NCI-H2081 (cell line): ENCODE data around the gene HK2.
"Not testable (repeated sequence)": the region's sequence is repeated elsewhere in the genome, so short reads cannot be mapped to it uniquely, and the experiment has no call there.

Experiments used
- DNase-seq, 2 experiments: peaks; one replicate each; lab custom pipeline; 2025; lab: John Stamatoyannopoulos, UW

HK2 gene

GRCh38 chr2:74833418-74834233 is at the start of gene HK2:
Gene HK2, plus strand, starts transcription at chr2:74834127. Its CDS starts 454 bp downstream, at chr2:74834581.
- peak; percentile 74 to 89 for DNase-seq

GRCh38 chr2:74789271-74789670 is 44.7 kb upstream of the HK2 start:
- no peak for DNase-seq

GRCh38 chr2:74792282-74792681 is 41.6 kb upstream of the HK2 start:
- no peak for DNase-seq

- DNase-seq: not testable (repeated sequence)
Observed at GRCh38 chr2:74794878-74795277, 39.0 kb upstream of the HK2 start.

GRCh38 chr2:74806355-74806839 is 27.5 kb upstream of the HK2 start:
- no peak for DNase-seq

GRCh38 chr2:74806920-74807319 is 27.0 kb upstream of the HK2 start:
- DNase-seq: no peak

GRCh38 chr2:74812787-74813590 is 20.9 kb upstream of the HK2 start:
- no peak for DNase-seq

GRCh38 chr2:74814102-74814501 is 19.8 kb upstream of the HK2 start:
- no peak for DNase-seq

- DNase-seq: no peak
Observed at GRCh38 chr2:74815941-74816340, 18.0 kb upstream of the HK2 start.

GRCh38 chr2:74816540-74817303 is 17.2 kb upstream of the HK2 start:
- peak; percentile 1 to 35 for DNase-seq

- no peak for DNase-seq
Observed at GRCh38 chr2:74817304-74817675, 16.6 kb upstream of the HK2 start.

GRCh38 chr2:74819702-74820101 is 14.2 kb upstream of the HK2 start:
- DNase-seq: no peak

- DNase-seq: no peak
Observed at GRCh38 chr2:74821177-74822126, 12.5 kb upstream of the HK2 start.

GRCh38 chr2:74822771-74823566 is 11.0 kb upstream of the HK2 start:
- no peak for DNase-seq

GRCh38 chr2:74824679-74825078 is 9.2 kb upstream of the HK2 start:
- DNase-seq: no peak

- DNase-seq: no peak
Observed at GRCh38 chr2:74828543-74828942, 5.4 kb upstream of the HK2 start.

- DNase-seq: no peak
Observed at GRCh38 chr2:74831693-74832530, 2.0 kb upstream of the HK2 start.

- not testable (repeated sequence) for DNase-seq
Observed at GRCh38 chr2:74834234-74834791, 386 bp downstream of the HK2 start.
